HG03045 (cell line): ENCODE measurements around the gene PPARG.
A peak's percentile ranks its signal among the peaks of the same experiment; 100 is the strongest.
"Not testable (repeated sequence)": the region's sequence is repeated elsewhere in the genome, so short reads cannot be mapped to it uniquely, and the experiment has no call there.

Experiments used
- ATAC-seq: cut with Tn5 transposase; IDR thresholded peaks from one replicate; pipeline ENCODE4 v1.9.1; 2021; ENCODE audit warnings: mild to moderate bottlenecking, moderate library complexity; ENCODE audit not compliant: unreplicated experiment

The PPARG gene

DNA sequence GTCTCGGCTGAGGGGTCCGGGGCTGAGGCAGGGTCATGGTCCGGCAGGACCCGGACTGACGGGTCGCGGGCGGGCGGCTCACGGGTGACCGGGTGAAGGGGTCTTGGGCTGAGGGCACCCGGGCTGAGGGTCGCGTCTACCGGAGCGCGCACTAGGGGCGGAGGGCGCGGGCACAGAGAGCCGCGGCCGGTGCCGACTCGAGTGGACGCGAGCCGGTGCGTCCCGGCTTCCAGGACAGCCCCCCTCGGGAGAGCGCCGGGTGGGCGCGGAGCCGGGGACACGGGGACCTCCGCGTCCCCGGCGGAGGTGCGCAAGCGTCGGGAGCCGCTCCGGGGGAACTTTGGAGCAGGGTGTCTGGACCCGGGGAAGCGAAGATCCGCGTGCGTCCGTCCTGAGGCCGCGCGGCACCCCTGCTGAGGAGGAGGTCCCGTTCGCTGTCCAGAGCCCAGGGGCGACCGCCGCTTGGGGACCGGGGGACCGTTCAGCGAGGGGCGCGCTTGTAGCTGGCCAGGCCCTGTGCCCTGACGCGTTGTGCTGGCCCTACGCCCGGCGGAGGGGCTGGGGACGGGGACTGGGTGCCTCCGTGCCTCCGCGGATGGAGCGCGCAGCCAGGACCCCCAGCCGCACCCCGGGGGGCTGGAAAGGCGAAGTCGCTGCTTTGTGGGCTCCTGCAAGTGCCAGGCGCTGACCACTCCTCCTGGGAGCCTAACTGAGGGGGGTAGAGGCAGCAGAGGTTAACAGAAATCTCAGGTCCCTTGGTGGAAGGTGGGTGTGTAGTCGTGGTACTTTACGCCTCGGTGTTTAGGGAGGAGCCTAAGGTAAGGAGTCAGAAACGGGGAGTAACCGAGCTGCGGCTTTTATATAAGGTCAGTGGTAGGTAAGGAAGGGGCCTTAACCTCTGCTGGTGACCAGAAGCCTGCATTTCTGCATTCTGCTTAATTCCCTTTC, at the start of gene PPARG:
PPARG (plus strand) TSS at position 889 of the 948 bp plus-strand sequence. CDS start 90,642 bp downstream, outside the sequence.
- no peak for ATAC-seq

- no peak for ATAC-seq
Measured at GRCh38 chr3:12239301-12239700, 49.6 kb upstream of the PPARG start.

- no peak for ATAC-seq
Measured at GRCh38 chr3:12242772-12243171, 46.1 kb upstream of the PPARG start.

DNA sequence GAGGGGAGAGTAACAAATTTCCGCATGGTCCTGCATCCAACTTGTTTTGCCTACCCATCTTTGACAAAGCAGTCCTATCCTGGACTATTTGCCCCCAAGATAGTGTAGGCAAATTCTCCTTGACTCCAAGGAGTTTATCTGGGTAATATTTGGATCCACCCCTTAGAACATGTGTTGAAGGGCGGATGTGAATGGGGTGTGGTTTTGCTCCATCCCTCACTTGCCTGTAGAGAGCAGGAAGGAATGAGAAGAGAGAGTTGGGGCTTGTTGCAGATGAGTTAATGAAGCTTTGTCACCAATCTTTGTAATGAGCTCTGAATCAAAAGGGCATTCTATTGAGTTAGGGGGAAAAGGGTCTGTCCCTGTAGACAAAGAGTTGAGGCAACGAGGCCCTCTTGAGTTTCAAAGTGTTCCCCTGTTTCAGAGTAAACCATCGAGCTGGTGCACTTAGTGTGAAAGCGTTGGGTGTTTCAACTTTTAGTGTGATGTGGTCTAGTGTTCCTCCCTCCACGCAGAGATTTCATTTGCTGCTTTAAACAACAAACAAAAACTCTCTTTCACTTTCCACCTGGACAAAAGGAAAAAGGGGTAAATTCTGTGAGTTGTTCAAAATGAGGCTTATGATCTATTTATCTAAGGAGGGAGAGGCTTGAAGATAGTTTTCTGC, 42.2 kb upstream of the PPARG start:
- ATAC-seq = no peak

DNA sequence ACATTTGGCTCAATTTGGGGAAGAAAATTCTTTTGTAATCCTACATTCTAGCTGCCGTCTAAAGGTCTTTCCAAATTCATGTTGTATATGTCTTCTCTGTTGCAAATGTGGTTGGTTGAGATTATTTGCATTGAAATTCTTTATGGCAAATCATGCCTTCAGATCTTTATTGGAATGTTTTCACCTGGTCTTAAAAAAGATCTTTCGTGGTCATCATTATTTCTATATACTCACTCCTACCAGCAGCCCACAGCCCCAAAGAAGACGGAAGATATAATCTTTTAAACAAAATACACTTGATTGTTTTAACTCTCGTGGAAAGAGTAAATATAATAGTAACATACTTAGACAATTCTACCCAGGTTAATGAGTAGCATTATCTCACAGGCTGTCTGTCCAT, 41.5 kb upstream of the PPARG start:
- ATAC-seq = no peak

DNA sequence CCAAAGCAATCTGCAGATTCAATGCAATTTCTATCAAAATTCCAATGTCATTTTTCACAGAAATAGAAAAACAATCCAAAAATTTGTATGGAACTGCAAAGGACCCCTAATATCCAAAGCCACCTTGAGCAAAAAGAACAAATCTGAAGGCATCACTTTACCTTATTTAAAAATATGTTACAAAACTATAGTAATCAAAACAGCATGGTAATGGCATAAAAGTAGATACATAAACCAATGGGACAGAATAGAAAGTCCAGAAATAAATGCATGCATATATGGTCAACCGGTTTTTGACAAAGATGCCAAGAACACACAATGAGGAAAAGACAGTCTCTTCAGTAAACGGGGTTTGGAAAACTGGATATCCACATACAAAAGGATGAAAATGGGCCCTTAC, 39.4 kb upstream of the PPARG start:
- no peak for ATAC-seq

DNA sequence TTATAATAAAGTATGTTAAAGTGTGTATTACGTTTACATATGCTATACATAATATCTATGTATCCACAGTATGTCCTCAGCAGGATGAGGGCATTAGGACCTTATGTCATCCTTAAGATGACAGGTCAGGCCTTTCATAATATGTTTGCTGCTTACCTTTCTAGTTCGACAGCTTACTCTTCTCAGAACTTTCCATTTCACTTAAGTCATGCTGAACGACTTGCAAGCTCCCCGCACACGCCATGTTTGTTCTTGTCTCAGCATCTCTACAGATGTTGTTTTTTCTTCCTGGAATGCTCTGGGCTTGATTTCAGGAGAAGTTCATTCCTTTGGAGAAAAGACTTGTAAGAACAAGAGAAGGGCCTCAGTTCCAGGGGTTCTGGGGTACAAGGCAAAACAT, 36.0 kb upstream of the PPARG start:
- ATAC-seq = no peak

- ATAC-seq = no peak
Measured at GRCh38 chr3:12253516-12254343, 35.1 kb upstream of the PPARG start.

DNA sequence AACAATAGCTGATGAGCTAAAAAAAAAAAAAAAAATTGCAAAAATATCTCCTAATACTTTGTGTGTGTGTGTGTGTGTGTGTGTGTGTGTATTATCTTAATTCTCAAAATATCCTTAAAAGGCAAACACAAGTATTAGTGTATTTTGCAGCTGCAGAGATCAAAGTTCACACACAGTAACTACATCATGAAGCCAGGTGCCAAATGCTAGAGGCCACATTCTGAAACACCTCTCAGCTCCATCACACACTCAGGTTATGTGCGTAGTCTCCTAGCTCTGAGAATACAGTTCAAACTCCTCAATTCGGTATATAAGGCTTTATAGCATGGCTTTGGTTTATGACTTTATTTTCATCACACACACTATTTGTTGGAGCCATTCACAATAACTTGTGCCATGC, 33.5 kb upstream of the PPARG start:
- ATAC-seq = no peak

- no peak for ATAC-seq
Measured at GRCh38 chr3:12258911-12259310, 30.0 kb upstream of the PPARG start.

DNA sequence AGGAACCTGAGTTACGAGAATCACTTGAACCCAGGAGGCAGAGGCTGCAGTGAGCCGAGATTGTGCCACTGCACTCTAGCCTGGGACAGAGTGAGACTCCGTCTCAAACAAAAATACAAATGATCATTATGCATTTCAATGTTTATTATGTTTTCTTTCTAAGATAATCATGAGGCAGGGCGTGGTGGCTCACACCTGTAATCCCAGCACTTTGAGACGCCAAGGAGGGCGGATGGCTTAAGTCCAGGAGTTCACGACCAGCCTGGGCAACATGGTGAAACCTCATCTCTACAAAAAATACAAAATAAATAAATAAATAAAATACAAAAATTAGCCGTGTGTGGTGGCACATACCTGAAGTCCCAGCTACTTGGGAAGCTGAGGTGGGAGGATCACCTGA, 26.7 kb upstream of the PPARG start:
- not testable (repeated sequence) for ATAC-seq

- no peak for ATAC-seq
Measured at GRCh38 chr3:12265508-12265907, 23.4 kb upstream of the PPARG start.

- ATAC-seq = no peak
Measured at GRCh38 chr3:12266038-12266437, 22.8 kb upstream of the PPARG start.

- no peak for ATAC-seq
Measured at GRCh38 chr3:12267376-12268030, 21.4 kb upstream of the PPARG start.

GRCh38 chr3:12268049-12268735, 20.7 kb upstream of the PPARG start:
- ATAC-seq = no peak

DNA sequence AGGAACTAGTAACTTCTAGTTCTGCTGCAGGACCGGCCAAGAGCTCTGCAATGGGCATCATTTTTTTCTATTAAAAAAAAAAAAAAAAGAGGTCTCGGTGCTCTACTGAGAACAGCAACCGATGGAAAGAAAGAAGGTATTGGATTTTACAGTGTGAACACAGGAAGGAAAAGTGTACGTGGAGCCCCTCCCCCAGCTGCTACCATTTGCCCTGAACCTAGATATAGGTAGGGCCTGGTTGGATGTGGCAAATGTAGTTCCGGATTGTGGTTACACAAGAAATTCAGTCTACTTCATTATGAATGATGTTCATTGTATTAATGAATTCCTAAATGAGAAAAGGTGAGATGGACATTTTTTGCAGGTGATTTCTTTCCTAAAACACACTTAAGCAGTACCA, 17.9 kb upstream of the PPARG start:
- ATAC-seq = no peak

- peak; percentile 74 for ATAC-seq
Measured at GRCh38 chr3:12273045-12273695, 15.7 kb upstream of the PPARG start.

DNA sequence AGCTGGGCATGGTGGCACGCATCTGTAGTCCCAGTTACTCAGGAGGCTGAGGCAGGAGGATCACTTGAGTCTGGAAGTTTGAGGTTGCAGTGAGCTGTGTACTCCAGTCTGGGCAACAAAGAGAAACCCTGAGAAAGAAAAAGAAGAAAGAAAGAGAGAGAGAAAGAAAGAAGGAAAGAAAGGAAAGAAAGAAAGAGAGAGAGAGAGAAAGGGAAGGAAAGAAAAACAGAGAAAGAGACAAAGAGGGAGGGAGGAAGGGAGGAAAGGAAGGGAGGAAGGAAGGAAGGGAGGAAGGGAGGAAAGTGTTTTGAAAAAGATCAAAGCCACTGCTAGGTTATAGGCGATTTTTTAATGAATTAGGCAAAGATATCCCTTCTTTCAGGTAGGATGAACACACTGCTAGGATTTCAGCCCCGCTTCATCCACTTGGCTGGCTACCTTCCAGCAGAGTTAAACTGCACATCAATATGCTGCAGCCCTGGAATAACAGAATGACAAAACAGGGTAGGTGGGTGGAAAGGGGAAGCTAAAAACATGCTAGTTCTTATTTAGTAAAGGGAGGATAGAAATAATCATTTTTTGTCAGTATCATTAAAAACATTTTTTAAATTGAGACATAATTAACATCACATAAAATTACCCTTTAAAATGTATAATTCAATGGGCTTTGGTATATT, 12.8 kb upstream of the PPARG start:
- ATAC-seq = no peak

- ATAC-seq = not testable (repeated sequence)
Measured at GRCh38 chr3:12276827-12277226, 12.0 kb upstream of the PPARG start.
